HG02943 (cell line): ENCODE data around the gene KHDC4.
"Not testable (repeated sequence)": the region's sequence is repeated elsewhere in the genome, so short reads cannot be mapped to it uniquely, and the experiment has no call there.

ENCODE experiments used
- ATAC-seq: cut with Tn5 transposase; IDR thresholded peaks from one replicate; pipeline ENCODE4 v1.9.1; 2021; ENCODE audit warnings: mild to moderate bottlenecking, low read depth, moderate library complexity; ENCODE audit not compliant: unreplicated experiment

KHDC4 gene

GRCh38 chr1:155942578-155943141 lies 8.4 kb upstream of the KHDC4 start:
- ATAC-seq = no peak

- no peak for ATAC-seq
Measured at GRCh38 chr1:155941845-155942531, 7.8 kb upstream of the KHDC4 start.

GRCh38 chr1:155940993-155941844 lies 7.0 kb upstream of the KHDC4 start, which contains the start of gene RXFP4:
Gene RXFP4 (plus strand): TSS chr1:155941638. CDS start chr1:155941710, 72 bp downstream.
- no peak for ATAC-seq

GRCh38 chr1:155940482-155940992 lies 6.3 kb upstream of the KHDC4 start:
- ATAC-seq = no peak

GRCh38 chr1:155938220-155938627 lies 4.0 kb upstream of the KHDC4 start:
- no peak for ATAC-seq

- ATAC-seq = no peak
Measured at GRCh38 chr1:155934936-155935590, 850 bp upstream of the KHDC4 start.

- ATAC-seq = no peak
Measured at GRCh38 chr1:155933591-155934096, 569 bp downstream of the KHDC4 start.

- ATAC-seq = no peak
Measured at GRCh38 chr1:155932487-155932886, 1.7 kb downstream of the KHDC4 start.

GRCh38 chr1:155932081-155932480 lies 2.1 kb downstream of the KHDC4 start:
- no peak for ATAC-seq

GRCh38 chr1:155931332-155932038 lies 2.7 kb downstream of the KHDC4 start:
- ATAC-seq = no peak

- ATAC-seq = not testable (repeated sequence)
Measured at GRCh38 chr1:155930725-155931124, 3.5 kb downstream of the KHDC4 start.

GRCh38 chr1:155929057-155929456 lies 5.2 kb downstream of the KHDC4 start:
- ATAC-seq = no peak

- ATAC-seq = no peak
Measured at GRCh38 chr1:155925506-155925905, 8.7 kb downstream of the KHDC4 start.

GRCh38 chr1:155920717-155921116 lies 13.5 kb downstream of the KHDC4 start:
- ATAC-seq = no peak

GRCh38 chr1:155919801-155920200 lies 14.4 kb downstream of the KHDC4 start:
- ATAC-seq = no peak

- ATAC-seq = no peak
Measured at GRCh38 chr1:155918660-155919059, 15.6 kb downstream of the KHDC4 start.

GRCh38 chr1:155913969-155914757 lies 20.1 kb downstream of the KHDC4 start:
- no peak for ATAC-seq

GRCh38 chr1:155912056-155912536 lies 22.1 kb downstream of the KHDC4 start:
- ATAC-seq = no peak
